HG03378 (cell line): ENCODE results near the gene NGEF.
"Not testable (repeated sequence)": the region's sequence is repeated elsewhere in the genome, so short reads cannot be mapped to it uniquely, and the experiment has no call there.

Experiments
- ATAC-seq: cut with Tn5 transposase; IDR thresholded peaks from one replicate; pipeline ENCODE4 v1.9.1; 2021; ENCODE audit warnings: mild to moderate bottlenecking, moderate library complexity; ENCODE audit not compliant: unreplicated experiment

Gene NGEF

GRCh38 chr2:232906867-232907717, 106.0 kb downstream of the NGEF start:
- ATAC-seq, result not testable (repeated sequence)

- no peak for ATAC-seq
Observed at GRCh38 chr2:232903989-232904388, 109.1 kb downstream of the NGEF start.

- no peak for ATAC-seq
Observed at GRCh38 chr2:232901736-232902578, 111.1 kb downstream of the NGEF start.

- no peak for ATAC-seq
Observed at GRCh38 chr2:232900811-232901735, 112.0 kb downstream of the NGEF start.

- ATAC-seq, result no peak
Observed at GRCh38 chr2:232898592-232899543, 114.2 kb downstream of the NGEF start.

GRCh38 chr2:232897598-232898408, 115.3 kb downstream of the NGEF start:
- no peak for ATAC-seq

- no peak for ATAC-seq
Observed at GRCh38 chr2:232896720-232897597, 116.1 kb downstream of the NGEF start.

- no peak for ATAC-seq
Observed at GRCh38 chr2:232896111-232896510, 116.9 kb downstream of the NGEF start.

- no peak for ATAC-seq
Observed at GRCh38 chr2:232894746-232895145, 118.3 kb downstream of the NGEF start.

GRCh38 chr2:232894251-232894650, 118.8 kb downstream of the NGEF start:
- no peak for ATAC-seq

- no peak for ATAC-seq
Observed at GRCh38 chr2:232893834-232894233, 119.2 kb downstream of the NGEF start.

- ATAC-seq, result no peak
Observed at GRCh38 chr2:232892843-232893242, 120.2 kb downstream of the NGEF start.

GRCh38 chr2:232892221-232892620, 120.8 kb downstream of the NGEF start:
- ATAC-seq, result no peak

GRCh38 chr2:232891621-232892071, 121.4 kb downstream of the NGEF start:
- no peak for ATAC-seq

- no peak for ATAC-seq
Observed at GRCh38 chr2:232890896-232891601, 122.0 kb downstream of the NGEF start.

- no peak for ATAC-seq
Observed at GRCh38 chr2:232890536-232890895, 122.5 kb downstream of the NGEF start.

- ATAC-seq, result no peak
Observed at GRCh38 chr2:232889876-232890401, 123.1 kb downstream of the NGEF start.
